ENCODE data around the gene C12orf57. TPM values are rescaled to one million over a fixed set of nuclear protein-coding genes. Genes with fewer than 3 reads are reported as not detected.
"Not testable (repeated sequence)": the region's sequence is repeated elsewhere in the genome, so short reads cannot be mapped to it uniquely, and the experiment has no call there.

Gene C12orf57, protein sequence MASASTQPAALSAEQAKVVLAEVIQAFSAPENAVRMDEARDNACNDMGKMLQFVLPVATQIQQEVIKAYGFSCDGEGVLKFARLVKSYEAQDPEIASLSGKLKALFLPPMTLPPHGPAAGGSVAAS
- 135 TPM for total RNA-seq

DNA sequence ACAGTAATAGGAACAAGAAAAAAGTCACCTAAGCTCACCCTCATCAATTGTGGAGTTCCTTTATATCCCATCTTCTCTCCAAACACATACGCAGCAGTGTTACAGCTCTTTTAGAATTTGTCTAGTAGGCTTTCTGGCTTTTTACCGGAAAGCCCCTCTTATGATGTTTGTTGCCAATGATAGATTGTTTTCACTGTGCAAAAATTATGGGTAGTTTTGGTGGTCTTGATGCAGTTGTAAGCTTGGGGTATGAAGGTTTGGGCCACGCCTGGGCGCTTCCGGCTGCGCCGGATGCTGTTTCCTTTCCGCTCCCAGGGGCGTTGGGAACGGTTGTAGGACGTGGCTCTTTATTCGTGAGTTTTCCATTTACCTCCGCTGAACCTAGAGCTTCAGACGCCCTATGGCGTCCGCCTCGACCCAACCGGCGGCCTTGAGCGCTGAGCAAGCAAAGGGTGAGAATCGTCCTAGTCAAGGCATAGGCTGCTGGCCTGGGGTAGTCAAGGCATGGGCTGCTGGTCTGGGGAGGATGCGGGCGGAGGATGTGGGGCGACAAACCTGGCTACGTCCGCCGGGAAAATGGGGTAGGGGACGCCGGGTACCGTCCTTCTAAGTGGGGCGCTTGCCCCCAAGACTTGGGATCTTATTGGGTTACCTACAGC, at the start of gene C12orf57, which contains the start of gene RNU7-1:
Gene C12orf57 (plus strand): TSS at position 301 of the 659 bp plus-strand sequence. CDS start 100 bp downstream, at position 401.
Gene RNU7-1 (plus strand): TSS at position 95 of the 659 bp plus-strand sequence.
- peak; percentile 95 for DNase-seq

DNA sequence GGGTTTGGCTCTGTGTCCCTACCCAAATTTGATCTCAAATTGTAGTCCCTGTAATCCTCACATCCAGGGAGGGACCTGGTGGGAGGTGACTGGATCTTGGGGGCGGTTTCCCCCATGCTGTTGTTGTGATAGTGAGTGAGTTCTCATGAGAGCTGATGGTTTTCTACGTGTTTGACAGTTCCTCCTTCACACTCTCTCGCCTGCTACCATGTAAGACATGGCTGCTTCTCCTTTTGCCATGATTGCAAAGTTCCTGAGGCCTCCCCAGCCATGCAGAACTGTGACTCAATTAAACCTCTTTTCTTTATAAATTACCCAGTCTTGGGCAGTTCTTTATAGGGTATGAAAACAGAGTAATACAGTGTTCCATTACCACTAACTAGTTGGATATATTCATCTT, 49.5 kb upstream of the C12orf57 start:
- DNase-seq: no peak

DNA sequence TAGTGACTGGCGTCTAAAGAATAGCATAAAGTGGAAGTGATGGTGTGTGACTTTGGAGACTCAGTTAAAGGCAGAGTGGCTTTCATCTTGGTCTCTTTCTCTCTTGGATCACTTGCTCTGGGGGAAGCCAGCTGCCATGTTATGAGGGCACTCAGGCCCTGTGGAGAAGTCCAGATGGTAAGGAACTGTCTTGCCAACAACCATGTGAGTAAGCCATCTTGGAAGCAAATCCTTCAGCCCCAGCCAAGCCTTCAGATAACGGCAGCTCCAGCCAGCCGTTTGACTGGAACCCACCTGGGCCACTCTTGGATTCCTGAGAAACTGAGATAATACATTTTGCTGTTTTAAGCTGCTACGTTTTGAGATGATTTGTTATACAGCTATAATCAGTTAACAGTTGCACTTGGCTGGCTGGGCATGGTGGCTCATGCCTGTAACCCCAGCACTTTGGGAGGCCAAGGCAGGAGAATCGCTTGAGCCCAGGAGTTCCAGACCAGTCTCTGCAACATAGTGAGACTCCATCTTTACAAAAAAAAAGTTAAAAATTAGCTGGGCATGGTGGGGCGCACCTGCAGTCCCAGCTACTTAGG, 46.9 kb upstream of the C12orf57 start:
- no peak for DNase-seq

DNA sequence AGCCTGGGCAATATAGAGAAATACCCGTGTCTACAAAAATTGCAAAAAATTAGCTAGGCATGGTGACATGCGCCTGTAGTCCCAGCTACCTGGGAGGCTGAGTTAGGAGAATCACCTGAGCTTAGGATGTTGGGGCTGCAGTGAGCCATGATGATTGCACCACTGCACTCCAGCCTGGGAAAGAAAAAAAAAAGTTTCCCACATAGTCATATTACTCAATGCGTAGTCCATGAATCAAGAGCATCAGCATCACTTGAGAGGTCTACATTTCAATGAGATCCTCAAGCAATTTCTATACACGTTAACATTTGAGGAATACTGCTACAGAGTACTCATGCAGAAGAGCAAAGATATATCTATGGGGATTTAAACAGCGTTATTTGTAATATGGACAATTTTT, 44.4 kb upstream of the C12orf57 start:
- no peak for DNase-seq

DNA sequence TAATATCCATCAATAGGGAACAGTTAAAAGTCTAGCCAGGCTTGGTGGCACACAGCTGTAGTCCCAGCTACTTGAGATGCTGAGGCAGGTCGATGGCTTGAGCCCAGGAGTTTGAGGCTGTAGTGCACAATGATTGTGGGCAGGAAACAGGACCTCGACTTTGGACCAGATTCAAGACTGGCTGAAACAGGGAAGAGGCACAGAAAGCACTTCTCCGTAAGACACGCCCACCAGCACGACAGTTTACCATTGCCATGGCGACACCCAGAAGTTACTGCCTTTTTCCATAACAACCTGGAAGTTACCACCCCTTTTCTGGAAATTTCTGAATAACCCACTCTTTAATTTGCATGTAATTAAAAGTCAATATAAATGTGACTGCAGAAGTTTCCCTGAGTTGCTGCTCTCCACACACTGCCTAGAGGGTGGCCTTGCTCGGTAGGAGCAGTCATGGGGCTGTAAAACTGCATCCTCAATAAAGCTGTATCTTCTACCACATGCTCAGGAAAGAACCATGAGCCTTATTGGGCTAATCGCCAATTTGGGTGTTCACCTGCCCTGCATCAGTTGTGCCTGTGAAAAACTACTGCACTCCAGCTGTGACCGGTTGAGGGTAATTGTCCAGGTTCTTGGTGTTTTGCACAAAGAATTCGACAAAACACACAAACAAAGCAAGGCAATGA, 43.8 kb upstream of the C12orf57 start:
- peak; percentile 43 for DNase-seq

DNA sequence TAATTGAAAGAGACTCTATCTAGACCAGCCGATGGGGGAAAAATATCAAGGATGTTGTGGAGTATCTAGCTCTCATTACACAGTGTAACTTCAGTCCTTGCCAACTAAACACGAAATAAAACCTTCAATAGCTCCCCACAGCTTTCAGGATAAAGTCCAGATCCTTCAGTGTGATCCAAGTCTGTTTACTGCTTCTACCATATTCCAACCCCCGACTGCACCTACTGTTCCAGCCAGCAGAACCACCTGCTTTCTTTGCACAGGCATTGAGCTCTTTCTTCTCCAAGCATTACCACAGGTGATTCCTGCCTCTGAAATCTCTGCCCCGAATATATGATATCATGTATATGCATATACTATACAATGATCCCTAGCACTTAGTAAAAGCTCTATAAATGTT, 41.4 kb upstream of the C12orf57 start:
- DNase-seq: no peak

DNA sequence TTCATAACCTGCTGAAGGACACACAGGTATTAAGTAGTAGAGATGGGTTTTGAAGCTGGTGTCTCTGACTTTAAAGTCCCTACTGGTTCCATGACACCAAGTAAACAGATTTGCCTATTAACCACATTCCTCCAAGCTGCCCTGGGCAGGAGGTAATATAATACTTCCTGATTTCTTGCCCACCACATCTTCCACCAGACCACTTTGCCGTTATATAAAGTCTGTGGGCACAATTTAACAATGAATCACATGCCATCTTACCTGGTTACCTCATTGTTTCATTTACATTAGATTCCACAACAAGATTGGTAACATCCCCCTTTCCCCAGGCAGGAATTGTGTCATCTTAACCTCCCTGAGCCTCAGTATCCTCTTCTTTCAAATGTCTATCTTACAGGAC, 40.1 kb upstream of the C12orf57 start:
- DNase-seq: no peak

DNA sequence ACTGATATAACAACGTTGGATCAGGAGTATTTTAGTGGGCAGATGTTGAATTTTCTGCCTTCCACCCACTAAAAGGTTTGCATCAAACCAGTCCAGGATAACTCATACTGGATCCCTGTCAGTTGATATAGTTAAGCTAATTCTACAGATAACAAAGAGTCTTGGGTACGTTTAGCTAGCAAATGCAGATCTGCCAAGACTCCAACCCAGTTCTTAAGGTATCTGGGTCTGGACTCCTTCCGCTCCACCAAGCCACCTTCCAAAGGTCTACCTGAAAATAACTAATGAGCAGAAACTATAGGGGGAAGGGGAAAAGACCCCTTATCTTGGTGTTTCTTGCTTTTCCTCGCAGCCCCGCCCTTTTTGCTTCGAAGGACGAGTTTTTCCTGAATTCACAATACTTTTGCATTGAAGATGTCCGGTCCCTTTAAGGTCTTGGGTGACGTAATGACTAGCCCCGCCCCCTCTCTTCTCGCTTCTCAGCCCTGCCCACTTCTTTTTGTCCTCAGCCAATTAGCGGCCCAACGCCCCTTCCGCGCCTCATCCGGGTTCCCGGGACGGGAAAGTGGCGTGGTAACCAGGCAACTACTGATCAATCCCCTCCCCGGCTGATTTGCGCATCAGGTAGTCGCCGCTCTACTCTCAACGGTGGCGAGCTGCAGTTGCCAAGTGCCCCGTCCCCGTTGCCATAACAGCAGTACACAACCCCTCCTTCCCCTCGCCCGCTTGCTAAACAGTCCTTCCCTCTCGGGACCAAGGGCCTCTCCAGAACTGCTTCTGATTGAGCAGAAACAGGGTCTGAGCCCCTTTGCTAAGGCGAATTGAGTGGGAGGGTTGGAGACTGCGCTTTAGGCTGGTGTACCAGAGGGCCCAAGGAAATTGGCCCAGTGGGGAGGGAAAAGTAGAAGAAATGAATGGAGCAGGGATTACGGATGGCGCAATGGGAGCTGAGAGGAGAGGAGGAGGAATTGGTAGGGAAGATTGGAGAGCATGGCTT, 39.2 kb upstream of the C12orf57 start, which contains the start of gene LRRC23:
Gene LRRC23 (plus strand): TSS at position 543 of the 997 bp plus-strand sequence. CDS start 812 bp downstream, outside the sequence.
- DNase-seq: peak; percentile 99

DNA sequence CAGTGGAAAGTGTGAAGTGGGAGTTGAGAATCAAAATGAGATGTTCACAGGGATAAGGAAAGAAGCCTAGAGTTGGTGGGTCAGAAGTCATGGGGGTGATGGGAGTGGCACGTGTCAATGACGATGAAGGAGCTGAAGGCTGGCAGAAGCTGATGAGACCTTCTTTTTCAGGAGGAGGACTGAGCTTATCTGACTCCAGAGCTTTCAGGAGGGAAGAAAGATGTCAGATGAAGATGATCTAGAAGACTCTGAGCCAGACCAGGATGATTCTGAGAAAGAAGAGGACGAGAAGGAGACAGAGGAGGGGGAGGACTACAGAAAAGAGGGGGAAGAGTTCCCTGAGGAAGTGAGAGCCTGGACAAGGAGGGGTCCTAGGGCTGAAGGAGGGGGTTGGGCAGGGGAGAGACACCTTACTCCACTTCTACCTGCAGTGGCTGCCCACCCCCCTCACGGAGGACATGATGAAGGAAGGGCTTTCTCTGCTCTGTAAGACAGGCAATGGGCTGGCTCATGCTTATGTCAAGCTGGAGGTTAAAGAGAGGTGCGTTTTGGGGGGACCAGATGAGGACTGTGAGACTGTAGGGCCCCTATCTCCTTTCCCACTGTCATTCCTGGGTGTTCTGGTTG, 38.3 kb upstream of the C12orf57 start:
- no peak for DNase-seq

DNA sequence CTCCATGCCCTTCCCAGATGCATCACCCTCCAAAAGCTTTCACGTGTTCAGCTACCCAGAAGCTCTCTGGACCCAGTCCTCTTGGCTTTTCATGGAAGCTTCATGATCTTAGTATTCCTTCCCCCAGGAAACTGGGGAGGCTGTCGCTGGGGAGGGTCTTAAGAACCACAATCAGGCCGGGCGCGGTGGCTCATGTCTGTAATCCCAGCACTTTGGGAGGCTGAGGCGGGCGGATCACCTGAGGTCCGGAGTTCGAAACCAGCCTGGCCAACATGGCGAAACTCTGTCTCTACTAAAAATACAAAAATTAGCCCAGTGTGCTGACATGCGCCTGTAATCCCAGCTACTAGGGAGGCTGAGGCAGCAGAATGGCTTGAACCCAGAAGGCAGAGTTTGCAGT, 35.7 kb upstream of the C12orf57 start:
- not testable (repeated sequence) for DNase-seq

DNA sequence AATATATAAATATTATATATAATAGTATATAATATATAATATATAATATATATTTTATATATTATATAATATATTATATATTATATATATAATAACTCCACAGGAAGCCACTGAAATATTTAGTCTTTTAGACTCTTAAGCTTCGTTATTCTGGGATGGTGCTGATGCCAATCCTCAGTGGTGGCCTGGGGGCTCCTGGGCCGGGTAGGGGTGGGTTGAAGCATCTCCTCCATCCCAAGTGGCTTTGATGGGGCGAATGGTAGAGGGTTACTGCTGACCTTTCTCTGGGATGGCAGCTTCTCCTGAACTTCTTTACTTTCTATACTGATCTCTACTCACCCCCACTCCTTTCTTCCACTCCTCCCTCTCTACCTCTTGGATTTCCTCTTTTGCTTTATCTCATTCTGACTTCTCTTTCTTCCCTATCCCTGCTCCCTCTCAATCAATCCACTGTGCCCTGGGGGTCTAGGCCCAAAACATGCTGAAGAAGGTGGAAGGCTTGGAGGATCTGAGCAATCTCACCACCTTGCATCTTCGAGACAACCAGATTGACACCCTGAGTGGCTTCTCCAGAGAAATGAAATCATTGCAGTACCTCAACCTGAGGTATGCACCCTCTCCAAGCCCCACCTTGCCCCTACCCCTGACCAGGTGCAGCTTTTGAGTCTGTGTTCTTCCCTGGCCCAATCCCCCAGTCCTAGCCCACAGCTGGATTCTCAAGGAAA, 34.2 kb upstream of the C12orf57 start:
- no peak for DNase-seq

DNA sequence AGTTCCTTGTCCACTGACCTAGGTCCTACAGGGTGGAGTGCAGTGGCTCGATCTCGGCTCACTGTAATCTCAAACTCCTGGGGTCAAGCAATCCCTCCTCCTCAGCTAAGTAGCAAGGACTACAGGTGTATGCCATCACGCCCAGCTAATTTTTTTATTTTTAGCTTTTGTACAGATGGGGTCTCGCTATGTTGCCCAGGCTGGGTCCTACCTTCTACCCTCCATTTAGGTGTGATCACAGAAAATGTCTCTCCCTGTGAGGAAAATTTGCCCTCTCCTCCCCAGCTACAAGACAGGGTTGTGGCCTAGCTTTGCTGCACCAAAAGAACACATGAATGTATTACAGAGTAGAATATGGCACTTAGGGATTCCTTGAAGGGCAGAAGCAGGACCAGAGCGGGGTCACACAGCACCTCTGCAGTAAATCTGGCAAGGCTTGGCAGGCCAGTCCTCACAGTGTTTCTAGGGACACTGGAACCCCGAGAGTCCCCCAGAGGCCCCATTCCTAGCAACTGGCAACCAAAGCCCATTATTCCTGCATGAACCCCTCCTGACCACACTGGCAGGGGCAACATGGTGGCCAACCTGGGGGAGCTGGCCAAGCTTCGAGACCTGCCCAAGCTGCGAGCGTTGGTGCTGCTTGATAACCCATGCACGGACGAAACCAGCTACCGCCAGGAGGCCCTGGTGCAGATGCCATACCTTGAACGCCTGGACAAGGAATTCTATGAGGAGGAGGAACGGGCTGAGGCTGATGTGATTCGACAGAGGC, 31.5 kb upstream of the C12orf57 start:
- no peak for DNase-seq

DNA sequence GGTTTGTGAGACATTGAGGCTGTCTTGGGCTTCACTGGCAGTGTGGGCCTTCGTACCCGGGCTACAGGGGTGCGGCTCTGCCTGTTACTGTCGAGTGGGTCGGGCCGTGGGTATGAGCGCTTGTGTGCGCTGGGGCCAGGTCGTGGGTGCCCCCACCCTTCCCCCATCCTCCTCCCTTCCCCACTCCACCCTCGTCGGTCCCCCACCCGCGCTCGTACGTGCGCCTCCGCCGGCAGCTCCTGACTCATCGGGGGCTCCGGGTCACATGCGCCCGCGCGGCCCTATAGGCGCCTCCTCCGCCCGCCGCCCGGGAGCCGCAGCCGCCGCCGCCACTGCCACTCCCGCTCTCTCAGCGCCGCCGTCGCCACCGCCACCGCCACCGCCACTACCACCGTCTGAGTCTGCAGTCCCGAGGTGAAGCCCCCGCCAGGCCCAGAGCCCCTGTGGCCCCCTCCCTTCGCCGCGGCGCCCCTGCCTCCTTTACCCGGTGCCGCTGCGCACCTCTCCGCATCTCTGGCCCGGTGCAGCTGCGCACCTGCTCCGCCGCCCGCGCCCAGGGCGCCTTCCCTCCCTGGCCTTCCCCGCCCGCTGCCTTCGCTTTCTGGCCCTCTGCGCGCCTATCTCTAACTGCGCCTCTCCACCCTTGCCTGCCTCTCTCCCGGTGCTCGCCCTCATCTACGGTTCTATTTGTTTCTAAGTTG, 29.4 kb upstream of the C12orf57 start, which contains the start of gene ENO2:
Gene ENO2 (plus strand): TSS at position 335 of the 701 bp plus-strand sequence. CDS start 1,253 bp downstream, outside the sequence.
- DNase-seq: peak; percentile 73

DNA sequence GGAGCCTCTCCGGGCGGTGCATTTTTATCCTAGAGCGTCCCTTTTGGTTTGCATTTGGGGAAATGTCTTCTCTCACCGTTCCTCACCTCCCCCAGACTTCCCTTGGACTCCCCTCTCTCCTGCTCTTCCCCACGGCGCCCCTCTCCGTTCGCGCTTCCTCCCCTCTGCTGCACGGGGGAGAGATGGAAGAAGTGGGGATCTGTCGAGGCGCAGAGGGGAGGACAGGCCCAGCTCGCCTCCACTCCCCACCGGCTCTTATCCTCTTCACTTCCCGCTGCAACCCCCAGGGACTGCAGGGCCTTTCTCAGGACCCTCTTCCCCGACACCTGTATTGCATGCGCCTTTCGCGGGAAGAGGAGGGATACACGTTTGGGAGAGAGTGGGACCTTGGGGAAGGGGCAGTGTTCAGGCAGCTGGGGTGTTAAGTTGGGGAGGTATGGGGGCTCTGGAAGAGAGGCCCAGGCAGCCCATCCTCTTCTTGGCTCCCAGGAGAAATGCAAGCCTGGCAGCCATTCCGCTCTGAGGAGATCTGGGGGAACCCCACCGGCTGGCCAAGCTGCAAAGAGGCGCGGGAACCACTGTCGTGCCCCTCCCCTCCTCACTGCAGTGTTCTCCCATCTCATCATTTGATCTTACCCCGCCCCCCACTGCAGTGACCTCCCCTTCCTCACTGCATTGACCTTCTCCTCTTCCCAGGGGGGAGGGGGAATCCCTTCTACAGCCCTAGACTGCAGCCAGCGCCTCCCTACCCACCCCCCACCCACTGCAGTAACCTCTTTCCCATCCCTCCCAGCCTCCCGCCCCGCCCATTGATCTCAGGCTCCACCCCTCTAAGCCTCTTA, 28.7 kb upstream of the C12orf57 start:
- no peak for DNase-seq

DNA sequence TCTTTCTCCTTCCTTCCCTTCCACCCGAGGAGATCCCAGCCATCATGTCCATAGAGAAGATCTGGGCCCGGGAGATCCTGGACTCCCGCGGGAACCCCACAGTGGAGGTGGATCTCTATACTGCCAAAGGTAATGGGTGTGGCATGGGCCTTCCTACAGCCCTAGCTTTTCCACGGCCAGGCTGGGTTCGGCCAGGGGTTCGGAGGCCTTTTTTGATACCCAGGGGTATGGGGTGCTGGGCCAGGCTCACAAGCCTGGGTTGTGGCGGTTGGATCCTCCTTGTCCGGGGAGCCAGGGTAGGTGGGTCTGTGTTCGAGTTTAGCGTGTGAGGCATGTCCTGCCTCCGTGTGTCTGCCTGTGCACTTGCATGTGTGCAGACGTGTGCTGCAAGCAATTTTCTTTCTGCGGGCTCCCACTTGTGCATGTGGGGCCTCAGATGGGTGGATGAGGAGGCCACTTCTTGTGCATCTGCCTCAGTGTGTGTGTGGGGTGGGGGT, 28.0 kb upstream of the C12orf57 start:
- no peak for DNase-seq

DNA sequence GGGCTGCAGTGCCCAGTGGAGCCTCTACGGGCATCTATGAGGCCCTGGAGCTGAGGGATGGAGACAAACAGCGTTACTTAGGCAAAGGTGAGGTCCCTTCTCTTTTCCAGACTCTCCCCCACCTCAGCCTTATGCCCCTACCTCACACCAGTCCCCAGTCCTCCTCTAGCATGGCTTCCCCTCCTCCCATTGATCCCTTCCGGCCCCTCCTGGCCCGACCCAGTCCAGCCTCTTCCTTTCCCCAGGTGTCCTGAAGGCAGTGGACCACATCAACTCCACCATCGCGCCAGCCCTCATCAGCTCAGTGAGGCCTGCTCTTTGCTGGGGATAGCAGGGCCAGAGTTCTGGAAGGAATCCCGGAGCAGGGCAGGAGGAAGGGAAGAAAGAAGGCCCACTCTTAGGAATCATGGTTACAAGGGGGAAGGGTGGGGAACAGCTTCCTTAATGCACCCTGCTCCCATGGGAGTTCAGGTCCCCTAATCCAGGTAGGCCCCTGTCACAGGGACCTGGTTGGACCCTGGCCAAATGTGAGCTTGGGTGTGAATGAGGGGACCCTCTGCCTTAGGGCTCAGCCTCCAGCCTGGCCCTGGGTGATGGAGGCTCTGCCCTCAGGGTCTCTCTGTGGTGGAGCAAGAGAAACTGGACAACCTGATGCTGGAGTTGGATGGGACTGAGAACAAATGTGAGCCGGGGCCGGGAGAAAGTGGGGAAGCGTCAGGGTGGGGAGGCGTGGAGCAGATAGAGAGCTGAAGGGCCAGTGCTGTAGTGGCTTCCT, 27.2 kb upstream of the C12orf57 start:
- DNase-seq: no peak
